H9 (cell line): ENCODE results near the gene ARPC5L. TPM values are rescaled to one million over a fixed set of nuclear protein-coding genes. Genes with fewer than 3 reads are reported as not detected.

Experiments used
- DNase-seq: peaks from one replicate; pipeline ENCODE4 v3.0.0-alpha.2; 2017
- H2AFZ ChIP-seq: one replicate; pipeline ENCODE4 v1.6.1; 2013; ENCODE audit warnings: mild to moderate bottlenecking, low read length, control low read depth, moderate library complexity
- H2AK5ac ChIP-seq: 2 replicates; pipeline ENCODE4 v1.6.1; 2013; ENCODE audit warnings: low read length, control low read depth, mixed read lengths; ENCODE audit not compliant: insufficient read length
- H2BK120ac ChIP-seq: one replicate; pipeline ENCODE4 v1.6.1; 2013; ENCODE audit warnings: low read depth, mild to moderate bottlenecking, low read length, control low read depth, inconsistent platforms; ENCODE audit not compliant: poor library complexity, severe bottlenecking
- H2BK12ac ChIP-seq: 2 replicates; pipeline ENCODE4 v1.6.1; 2013; ENCODE audit warnings: low read length, control low read depth, mixed read lengths, low read depth; ENCODE audit not compliant: insufficient read length
- H2BK15ac ChIP-seq: 2 replicates; pipeline ENCODE4 v1.6.1; 2013; ENCODE audit warnings: low read depth, low read length, control low read depth
- H2BK20ac ChIP-seq: one replicate; pipeline ENCODE4 v1.6.1; 2013; ENCODE audit warnings: low read depth, mild to moderate bottlenecking, low read length, control low read depth, inconsistent platforms; ENCODE audit not compliant: poor library complexity, severe bottlenecking
- H2BK5ac ChIP-seq: 2 replicates; pipeline ENCODE4 v1.6.1; 2013; ENCODE audit warnings: low read length, control low read depth, mixed read lengths; ENCODE audit not compliant: insufficient read length
- H3K14ac ChIP-seq: 2 replicates; pipeline ENCODE4 v1.6.1; 2013; ENCODE audit warnings: low read length, control low read depth; ENCODE audit not compliant: insufficient read depth
- H3K18ac ChIP-seq: 2 replicates; pipeline ENCODE4 v1.6.1; 2013; ENCODE audit warnings: low read depth, mild to moderate bottlenecking, mixed read lengths, low read length, control low read depth; ENCODE audit not compliant: insufficient read length
- H3K23ac ChIP-seq: 2 replicates; pipeline ENCODE4 v1.6.1; 2013; ENCODE audit warnings: low read length, control low read depth, mixed read lengths, low read depth; ENCODE audit not compliant: insufficient read length
- H3K23me2 ChIP-seq: 2 replicates; pipeline ENCODE4 v1.6.1; 2013; ENCODE audit warnings: low read depth, mild to moderate bottlenecking, mixed read lengths, low read length, control low read depth; ENCODE audit not compliant: insufficient read length, poor library complexity, severe bottlenecking
- H3K27ac ChIP-seq: 2 replicates; pipeline ENCODE4 v1.5.1; 2013; ENCODE audit warnings: low read length, control low read depth, mixed read lengths, low read depth; ENCODE audit not compliant: insufficient read length
- H3K27me3 ChIP-seq: 2 replicates; pipeline ENCODE4 v1.6.1; 2013; ENCODE audit warnings: low read length, control low read depth, inconsistent platforms; ENCODE audit not compliant: insufficient read depth
- H3K4ac ChIP-seq: 2 replicates; pipeline ENCODE4 v1.6.1; 2013; ENCODE audit warnings: low read depth, mild to moderate bottlenecking, control low read depth, inconsistent platforms, low read length, moderate library complexity
- H3K4me1 ChIP-seq: 2 replicates; pipeline ENCODE4 v1.6.1; 2013; ENCODE audit warnings: low read length, control low read depth, inconsistent platforms; ENCODE audit not compliant: insufficient read depth
- H3K4me2 ChIP-seq: 2 replicates; pipeline ENCODE4 v1.6.1; 2013; ENCODE audit warnings: low read length, control low read depth, mixed read lengths; ENCODE audit not compliant: insufficient read length, insufficient read depth
- H3K56ac ChIP-seq: 2 replicates; pipeline ENCODE4 v1.6.1; 2013; ENCODE audit warnings: low read depth, mild to moderate bottlenecking, mixed read lengths, low read length, control low read depth; ENCODE audit not compliant: insufficient read length
- H3K79me1 ChIP-seq: 2 replicates; pipeline ENCODE4 v1.6.1; 2013; ENCODE audit warnings: low read depth, mild to moderate bottlenecking, moderate library complexity, low read length, control low read depth, inconsistent platforms; ENCODE audit not compliant: insufficient read depth, poor library complexity, severe bottlenecking
- H3K79me2 ChIP-seq: 2 replicates; pipeline ENCODE4 v1.6.1; 2013; ENCODE audit warnings: low read length, control low read depth, inconsistent platforms; ENCODE audit not compliant: insufficient read depth
- H3K9ac ChIP-seq: 2 replicates; pipeline ENCODE4 v1.6.1; 2013; ENCODE audit warnings: low read length, control low read depth, mixed read lengths; ENCODE audit not compliant: insufficient read length; ENCODE audit errors: extremely low read depth
- H3K9me3 ChIP-seq: one replicate; pipeline ENCODE4 v1.6.1; 2013; ENCODE audit warnings: low read depth, low read length, inconsistent platforms; ENCODE audit not compliant: control insufficient read depth
- H3T11ph ChIP-seq: one replicate; pipeline ENCODE4 v1.6.1; 2013; ENCODE audit warnings: mild to moderate bottlenecking, low read length, control low read depth, inconsistent platforms
- H4K20me1 ChIP-seq: one replicate; pipeline ENCODE4 v1.6.1; 2013; ENCODE audit not compliant: control insufficient read depth, insufficient read length, insufficient read depth
- H4K5ac ChIP-seq: 2 replicates; pipeline ENCODE4 v1.6.1; 2013; ENCODE audit warnings: low read depth, mild to moderate bottlenecking, mixed read lengths, low read length, control low read depth; ENCODE audit not compliant: insufficient read length
- H4K8ac ChIP-seq: replicated peaks from 2 replicates; pipeline ENCODE4 v1.6.1; 2013; ENCODE audit warnings: low read length, control low read depth, mixed read lengths, low read depth; ENCODE audit not compliant: insufficient read length
- H4K91ac ChIP-seq: 2 replicates; pipeline ENCODE4 v1.6.1; 2013; ENCODE audit warnings: low read depth, mild to moderate bottlenecking, moderate library complexity, mixed read lengths, low read length, control low read depth; ENCODE audit not compliant: insufficient read length
- H3K27ac Mint-ChIP-seq, 3 experiments: 2 replicates in 2 of 3; 3 replicates in 1 of 3; pipeline ENCODE4 v1.8.0; 2020 to 2021; ENCODE audit warnings: mixed read lengths in 3 of 3, mild to moderate bottlenecking in 1 of 3, moderate library complexity in 1 of 3
- H3K27me3 Mint-ChIP-seq: 2 replicates; pipeline ENCODE4 v1.8.0; 2021; ENCODE audit warnings: low read depth, mild to moderate bottlenecking, moderate library complexity, mixed read lengths
- H3K36me3 Mint-ChIP-seq, 3 experiments: 2 replicates in 2 of 3; 3 replicates in 1 of 3; pipeline ENCODE4 v1.8.0; 2020 to 2021; ENCODE audit warnings: low read depth in 3 of 3, mixed read lengths in 3 of 3; ENCODE audit not compliant: insufficient read depth in 1 of 3
- H3K4me1 Mint-ChIP-seq, 2 experiments: 2 replicates each; pipeline ENCODE4 v1.8.0; 2020; ENCODE audit warnings: mixed read lengths in 2 of 2
- H3K4me3 Mint-ChIP-seq, 2 experiments: 2 replicates in 1 of 2; 3 replicates in 1 of 2; pipeline ENCODE4 v1.8.0; 2020 to 2021; ENCODE audit warnings: mild to moderate bottlenecking in 2 of 2, mixed read lengths in 2 of 2, moderate library complexity in 1 of 2
- H3K9me3 Mint-ChIP-seq, 2 experiments: 2 replicates in 1 of 2; 3 replicates in 1 of 2; pipeline ENCODE4 v1.8.0; 2020; ENCODE audit warnings: mild to moderate bottlenecking in 2 of 2, mixed read lengths in 2 of 2, moderate library complexity in 1 of 2
- CTCF ChIP-seq: fragments of 200-600 bp; sonication (generic); conservative IDR thresholded peaks from 3 replicates; pipeline ENCODE4 v1.8.0; 2021; ENCODE audit warnings: antibody characterized with exemption, mild to moderate bottlenecking
- WGBS: extraction: QIAGEN DNeasy Blood & Tissue Kit; methylation state at CpG from one replicate; pipeline ENCODE4 v1.1.7; 2013; ENCODE audit warnings: missing lambda C conversion rate, low lambda C conversion rate, mixed read lengths; ENCODE audit not compliant: insufficient read length; ENCODE audit errors: extremely low coverage; 5-methylcytosine and 5-hydroxymethylcytosine counted together
- total RNA-seq: library from RNA; stranded (reverse); gene quantifications from 2 replicates; pipeline ENCODE4 v1.2.1, GENCODE V29; 2021

ARPC5L gene
- total RNA-seq, 1 experiment from 2014 or later = 67.7 TPM

- DNase-seq = no peak
- peaks cover 4% of the 10 kb centered on the region for H3K79me1 ChIP-seq
- no peak overlapping the region for H3K56ac ChIP-seq
- no peak overlapping the region for H3K27ac ChIP-seq
- Mint-ChIP-seq H3K9me3 (no peaks in the 10 kb centered on the region; a peak in 1 of 5 replicates), H3K4me1 (peaks cover 14 to 25% of the 10 kb centered on the region in 2 experiments), H3K4me3 (peak overlapping the region; percentile 15 to 38; a peak in 1 of 5 replicates), H3K27me3 (no peaks in the 10 kb centered on the region; the same call in 1 of the 2 replicates), H3K36me3 (peaks cover 43 to 49% (median 44%) of the 10 kb centered on the region in 3 experiments), H3K27ac (peak overlapping the region in 1 of 3 experiments; percentile 32; a peak in 2 of 7 replicates)
- no peak overlapping the region for H2BK120ac ChIP-seq
- no peak overlapping the region for H3K18ac ChIP-seq
- H4K8ac ChIP-seq = no peak overlapping the region
- no peak overlapping the region for H3K14ac ChIP-seq
- peaks cover 20% of the 10 kb centered on the region; the same call in 1 of the 2 replicates for H3K79me2 ChIP-seq
- 0 out of 3 replicates have a peak, but pooled peaks have one; percentile 9 for TF ChIP-seq CTCF
- H3K4ac ChIP-seq = no peak overlapping the region
- H3K9ac ChIP-seq = no peak overlapping the region
- H3K4me1 ChIP-seq = 0 out of 2 replicates have a peak, but pooled peaks cover 5% of the 10 kb centered on the region
- peaks cover 11% of the 10 kb centered on the region for H3K23me2 ChIP-seq
- H4K91ac ChIP-seq = no peak overlapping the region
- no peak overlapping the region for H4K5ac ChIP-seq
- H2BK15ac ChIP-seq = no peak overlapping the region
- H2AFZ ChIP-seq = no peak overlapping the region
- H3K23ac ChIP-seq = no peak overlapping the region
- H2AK5ac ChIP-seq = no peak overlapping the region
- no peak overlapping the region for H2BK5ac ChIP-seq
- H4K20me1 ChIP-seq = no peaks in the 10 kb centered on the region
- no peak overlapping the region for H3T11ph ChIP-seq
- H2BK12ac ChIP-seq = no peak overlapping the region
- H2BK20ac ChIP-seq = no peak overlapping the region
- H3K9me3 ChIP-seq = no peaks in the 10 kb centered on the region
- H3K27me3 ChIP-seq = no peaks in the 10 kb centered on the region
- no peak overlapping the region for H3K4me2 ChIP-seq
- WGBS = no CpG with 5 or more reads among the region's 9 CpGs
These were observed 3.4 kb upstream of the ARPC5L start for GRCh38 chr9:124858330-124859046.
